Erythroblast (primary cell): ENCODE data around the gene CAMKK1.

Source experiments
- DNase-seq, 2 experiments: peaks; one replicate each; lab custom pipeline; 2025; lab: John Stamatoyannopoulos, UW
- GATA1 ChIP-seq: IDR thresholded peaks from 2 replicates; pipeline ENCODE4 v1.6.1; 2011; ENCODE audit warnings: low read depth, mild to moderate bottlenecking, control low read depth, low read length, moderate library complexity
- POLR2A ChIP-seq: IDR thresholded peaks from 2 replicates; pipeline ENCODE4 v1.6.1; 2011; ENCODE audit warnings: mild to moderate bottlenecking, low read length

Gene CAMKK1

DNA sequence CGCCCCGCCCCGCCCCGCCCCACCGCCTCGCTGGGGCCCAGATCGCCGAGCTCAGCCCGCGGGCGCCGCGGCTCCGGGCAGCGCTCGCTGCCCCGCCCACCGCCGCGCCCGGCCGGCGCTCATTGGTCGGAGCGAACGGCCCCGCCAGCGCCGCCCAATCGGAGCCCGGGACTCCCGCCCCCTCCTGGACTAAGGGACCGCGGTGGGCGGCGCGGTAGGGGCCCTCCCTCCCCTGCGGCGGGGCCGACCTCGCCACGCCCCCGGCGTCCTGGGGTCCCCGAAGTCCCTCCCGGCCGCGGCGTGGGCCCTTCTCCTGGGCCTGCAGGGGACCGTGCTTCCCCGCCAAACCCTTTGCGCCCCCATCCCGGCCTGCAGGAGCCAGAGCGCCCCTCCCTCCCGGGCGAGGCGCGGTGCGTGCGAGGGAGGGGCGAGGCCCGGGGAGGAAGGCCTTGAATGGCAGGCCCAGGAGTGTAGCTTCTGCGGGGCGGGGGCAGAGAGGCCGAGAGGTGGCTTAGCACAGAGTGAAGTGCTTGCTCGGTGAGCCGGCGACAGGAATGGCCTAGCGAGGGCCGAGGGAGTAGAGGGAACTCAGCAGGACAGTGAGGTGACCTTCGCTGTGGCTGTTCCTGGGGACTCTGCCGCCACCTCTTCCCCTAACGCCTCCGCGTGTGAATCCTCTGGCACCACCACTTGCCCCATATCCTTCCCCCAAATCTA lies at the start of gene CAMKK1:
TSS of gene CAMKK1 (minus strand) at position 51 of the 717 bp plus-strand sequence. CDS start 7,366 bp downstream, outside the sequence.
- peak; percentile 87 to 92 for DNase-seq
- no peak for TF ChIP-seq POLR2A
- no peak for TF ChIP-seq GATA1

DNA sequence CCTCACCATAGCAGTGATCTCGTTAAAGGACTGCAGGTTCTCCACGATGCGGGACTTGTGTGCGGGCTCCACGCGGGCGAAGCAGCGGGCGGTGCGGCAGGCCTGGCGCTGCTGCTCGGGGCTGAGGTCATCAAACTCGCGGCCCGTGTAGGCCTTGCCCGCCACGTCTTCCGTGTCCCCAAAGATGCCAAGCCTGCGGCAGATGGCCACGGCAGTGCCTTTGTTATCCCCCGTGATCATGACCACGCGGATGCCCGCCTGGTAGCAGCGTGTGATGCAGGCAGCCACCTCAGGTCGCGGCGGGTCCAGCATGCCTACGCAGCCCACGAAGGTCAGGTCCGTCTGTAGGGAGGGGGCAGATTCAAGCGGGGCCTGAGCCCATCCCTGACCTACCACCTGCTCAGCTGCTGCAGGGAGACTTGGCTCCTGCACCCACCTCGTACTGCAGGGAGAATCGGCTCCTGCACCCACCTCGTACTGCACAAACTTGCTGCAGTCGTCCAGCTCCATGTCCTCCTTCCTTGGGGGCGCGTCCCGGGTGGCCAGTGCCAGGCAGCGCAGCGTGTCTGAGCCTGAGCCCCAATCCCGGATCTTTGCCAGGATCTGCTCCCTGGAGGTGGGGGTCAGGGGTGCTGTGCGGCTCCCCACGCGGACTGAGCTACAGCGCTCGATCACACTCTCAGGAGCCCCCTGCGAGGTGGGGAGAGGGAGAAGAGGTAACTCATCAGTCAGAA lies 48.3 kb upstream of the CAMKK1 start:
- DNase-seq = no peak
- no peak for TF ChIP-seq POLR2A
- no peak for TF ChIP-seq GATA1

DNA sequence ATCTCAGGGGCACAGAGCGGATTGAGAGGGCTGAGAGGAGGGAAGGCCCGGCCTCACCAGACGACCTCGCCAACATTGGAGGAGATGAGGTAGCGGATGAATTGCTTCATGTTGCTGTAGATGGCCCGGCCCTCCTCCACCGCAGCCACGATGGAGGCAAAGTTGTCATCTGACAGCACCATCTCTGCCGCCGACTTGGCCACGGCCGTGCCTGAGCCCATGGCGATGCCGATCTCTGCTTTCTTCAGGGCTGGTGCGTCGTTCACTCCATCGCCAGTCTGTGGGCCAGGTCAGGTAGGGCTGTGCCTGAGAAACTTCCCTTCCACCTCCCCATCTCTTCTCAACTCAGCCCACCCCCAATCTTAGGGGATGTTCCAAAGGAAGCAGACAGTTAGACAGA lies 44.5 kb upstream of the CAMKK1 start:
- no peak for TF ChIP-seq GATA1
- TF ChIP-seq POLR2A = no peak

DNA sequence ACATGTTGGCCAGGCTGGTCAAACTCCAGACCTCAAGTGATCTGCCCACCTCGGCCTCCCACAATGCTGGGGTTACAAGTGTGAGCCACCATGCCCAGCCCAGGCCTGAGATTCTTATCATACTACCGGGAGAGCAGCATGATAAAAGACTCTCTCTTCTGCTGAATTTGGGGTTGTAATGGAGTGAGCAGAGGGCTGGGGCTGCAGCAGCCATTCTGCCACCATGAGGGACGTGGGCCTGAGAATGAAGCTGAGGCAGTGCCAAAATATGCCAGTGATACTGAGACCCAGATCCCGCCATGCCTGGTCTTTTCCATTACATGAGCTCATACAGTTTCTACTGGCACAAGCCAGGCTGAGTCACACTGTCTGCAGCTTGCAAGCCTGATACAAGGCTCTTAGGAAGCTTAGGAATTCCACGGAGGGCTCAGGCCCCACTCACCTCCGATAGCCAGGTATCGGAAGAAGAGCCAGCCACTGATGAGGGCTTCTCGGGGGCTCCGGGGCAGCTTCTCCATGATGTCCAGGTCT lies 43.0 kb upstream of the CAMKK1 start:
- TF ChIP-seq GATA1 (no peak), POLR2A (no peak)
- DNase-seq = no peak

More for the DNA sequence above, 44.5 kb upstream of the CAMKK1 start:
- DNase-seq = no peak

DNA sequence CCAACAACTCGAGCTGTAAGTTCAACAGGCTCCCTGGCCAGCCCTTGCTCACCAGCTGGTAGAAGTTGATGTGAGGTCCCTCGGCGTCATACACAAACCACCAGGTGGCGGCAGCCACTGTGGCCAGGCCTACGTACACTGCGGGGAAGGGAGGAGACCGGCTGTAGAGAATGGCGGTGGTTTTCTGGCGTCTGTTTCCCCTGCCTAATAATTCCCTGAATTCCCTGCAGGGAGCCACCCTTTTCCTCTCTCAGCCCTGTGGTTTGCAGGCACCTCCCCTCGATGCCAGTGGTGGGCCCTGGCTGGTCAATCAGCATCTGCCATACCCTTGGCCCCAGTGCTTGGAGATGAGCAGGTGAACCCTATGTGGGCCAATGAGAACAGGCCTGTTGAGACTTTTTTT lies 42.3 kb upstream of the CAMKK1 start:
- DNase-seq = peak; percentile 65 to 66
- TF ChIP-seq GATA1 (no peak), POLR2A (no peak)

DNA sequence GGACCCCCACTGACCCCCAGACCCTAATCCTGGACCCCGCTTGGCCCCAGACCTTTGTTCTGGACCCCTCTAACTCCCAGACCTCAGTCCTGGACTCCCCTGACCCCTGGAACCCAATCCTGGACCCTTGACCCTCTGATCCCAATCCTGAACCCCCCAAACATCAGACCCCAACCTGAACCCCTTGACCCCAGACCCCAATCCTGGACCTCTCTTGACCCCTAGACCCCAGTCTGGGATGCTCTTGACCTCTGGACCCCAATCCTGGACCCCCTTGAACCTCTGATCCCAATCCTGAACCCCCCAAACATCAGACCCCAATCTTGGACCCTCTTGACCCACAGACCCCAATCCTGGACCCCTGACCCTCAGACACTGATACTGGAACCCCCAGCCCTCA lies 36.9 kb upstream of the CAMKK1 start:
- DNase-seq = no peak
- TF ChIP-seq GATA1 = no peak
- TF ChIP-seq POLR2A = no peak

DNA sequence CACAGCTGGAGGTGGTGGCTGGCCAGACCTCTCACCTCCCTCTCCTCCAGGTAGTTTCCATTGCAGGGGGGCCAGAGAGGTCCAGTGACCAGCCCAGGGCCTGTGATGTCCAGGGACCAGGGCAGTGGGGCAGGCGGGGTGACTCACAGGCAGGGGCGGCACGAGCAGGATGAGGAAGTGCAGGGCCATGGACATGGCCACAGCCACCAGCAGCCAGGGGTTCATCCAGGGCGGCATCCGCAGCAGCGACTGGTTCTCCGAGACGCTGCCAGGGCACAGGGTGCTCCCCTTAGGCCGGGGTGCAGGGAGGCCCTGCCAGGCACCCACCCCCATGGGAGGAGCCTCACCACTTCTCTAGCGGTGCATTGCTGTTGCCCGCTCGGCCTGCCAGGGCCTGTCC lies 36.3 kb upstream of the CAMKK1 start:
- no peak for DNase-seq
- TF ChIP-seq GATA1 (no peak), POLR2A (no peak)

DNA sequence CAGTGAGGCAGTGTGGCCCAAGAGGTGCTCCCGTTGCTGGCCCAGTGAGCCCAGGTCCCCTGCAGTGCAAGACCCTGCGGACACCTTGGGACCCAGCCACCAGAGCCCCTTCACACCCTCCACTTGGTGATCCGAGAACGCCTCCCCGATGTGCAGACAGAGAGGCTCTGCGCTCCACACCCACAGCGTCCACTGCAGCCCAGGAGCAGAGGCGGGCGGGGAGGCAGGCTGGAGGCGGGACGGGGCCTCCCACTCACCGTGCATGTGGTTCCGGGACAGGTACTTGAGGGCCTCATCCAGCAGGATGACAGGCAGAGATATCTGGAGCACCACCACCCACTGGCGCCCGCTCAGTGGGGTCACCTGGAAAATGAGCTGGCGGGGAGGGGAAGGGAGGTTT lies 35.6 kb upstream of the CAMKK1 start:
- TF ChIP-seq GATA1 (no peak), POLR2A (no peak)
- DNase-seq = no peak

DNA sequence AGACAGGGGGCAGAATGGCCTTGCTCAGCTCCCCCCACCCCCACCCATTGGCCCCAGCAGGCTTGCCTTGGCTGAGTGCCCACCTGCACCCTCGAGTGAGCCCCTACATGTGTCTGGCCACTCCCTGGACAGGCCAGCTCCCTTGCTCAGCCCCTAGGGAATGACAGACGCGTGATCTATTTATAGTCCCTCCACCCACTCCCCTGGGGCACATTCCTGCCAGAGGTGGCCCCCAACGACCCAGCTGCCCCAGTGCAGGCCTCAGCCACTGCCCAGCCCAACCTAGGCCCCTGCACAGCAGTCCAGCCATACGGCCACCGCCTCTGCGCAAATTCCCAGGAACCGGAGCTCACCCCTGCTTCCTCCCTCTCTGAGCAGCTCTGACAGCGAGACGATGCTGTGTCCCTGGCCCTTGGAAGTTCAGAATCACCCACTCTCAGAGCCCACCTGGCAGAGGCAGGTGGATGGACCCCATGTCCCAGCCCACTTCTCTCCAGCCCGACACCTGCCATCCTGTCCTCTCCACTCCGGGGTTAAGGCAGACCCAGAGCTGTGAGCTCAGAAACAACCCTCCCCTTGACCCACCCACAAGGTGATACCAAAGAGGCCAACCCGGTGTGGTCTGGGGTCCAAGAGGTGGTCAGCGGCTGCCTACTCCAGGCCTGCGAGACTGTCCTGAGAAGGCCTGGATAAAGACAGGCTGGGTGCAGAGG lies 34.9 kb upstream of the CAMKK1 start:
- TF ChIP-seq POLR2A (no peak), GATA1 (no peak)
- DNase-seq = no peak

DNA sequence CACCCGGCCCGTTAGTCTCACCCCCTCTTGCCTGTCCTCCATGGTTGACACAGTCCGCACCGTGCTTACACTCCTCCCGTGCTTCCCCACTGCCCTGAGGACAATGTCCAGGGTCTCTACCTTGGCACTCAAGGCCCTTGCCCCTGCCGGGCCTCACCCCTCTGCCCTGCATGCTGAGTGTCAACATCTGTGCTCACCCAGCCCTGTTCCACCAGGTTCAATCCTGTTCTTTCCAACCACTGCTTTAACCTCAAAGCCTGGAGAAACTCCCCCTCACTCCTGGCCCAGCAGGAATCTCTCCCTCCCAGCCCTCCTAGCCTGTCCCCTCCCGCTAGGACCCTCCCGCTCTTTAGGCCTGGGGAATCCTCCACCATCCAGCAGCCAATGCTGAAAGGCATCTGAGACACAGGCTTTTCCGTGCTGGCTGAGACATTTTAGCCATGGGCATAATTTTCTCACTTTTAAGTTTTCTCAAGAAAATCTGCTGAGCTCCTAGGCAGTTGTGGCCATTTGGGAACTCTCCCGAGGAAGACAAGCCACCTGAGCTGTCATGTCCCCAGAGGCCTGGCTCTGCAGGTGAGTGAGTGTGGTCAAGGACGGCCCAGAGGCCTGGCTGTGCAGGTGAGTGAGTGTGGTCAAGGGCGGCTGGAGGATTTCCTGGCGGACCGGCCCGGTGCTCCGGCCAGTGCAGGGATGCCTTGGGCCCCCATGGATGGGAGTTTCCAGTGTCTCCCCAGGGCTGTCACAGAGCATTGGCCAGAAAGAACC lies 34.2 kb upstream of the CAMKK1 start:
- TF ChIP-seq POLR2A = no peak
- TF ChIP-seq GATA1 = no peak
- DNase-seq = no peak

DNA sequence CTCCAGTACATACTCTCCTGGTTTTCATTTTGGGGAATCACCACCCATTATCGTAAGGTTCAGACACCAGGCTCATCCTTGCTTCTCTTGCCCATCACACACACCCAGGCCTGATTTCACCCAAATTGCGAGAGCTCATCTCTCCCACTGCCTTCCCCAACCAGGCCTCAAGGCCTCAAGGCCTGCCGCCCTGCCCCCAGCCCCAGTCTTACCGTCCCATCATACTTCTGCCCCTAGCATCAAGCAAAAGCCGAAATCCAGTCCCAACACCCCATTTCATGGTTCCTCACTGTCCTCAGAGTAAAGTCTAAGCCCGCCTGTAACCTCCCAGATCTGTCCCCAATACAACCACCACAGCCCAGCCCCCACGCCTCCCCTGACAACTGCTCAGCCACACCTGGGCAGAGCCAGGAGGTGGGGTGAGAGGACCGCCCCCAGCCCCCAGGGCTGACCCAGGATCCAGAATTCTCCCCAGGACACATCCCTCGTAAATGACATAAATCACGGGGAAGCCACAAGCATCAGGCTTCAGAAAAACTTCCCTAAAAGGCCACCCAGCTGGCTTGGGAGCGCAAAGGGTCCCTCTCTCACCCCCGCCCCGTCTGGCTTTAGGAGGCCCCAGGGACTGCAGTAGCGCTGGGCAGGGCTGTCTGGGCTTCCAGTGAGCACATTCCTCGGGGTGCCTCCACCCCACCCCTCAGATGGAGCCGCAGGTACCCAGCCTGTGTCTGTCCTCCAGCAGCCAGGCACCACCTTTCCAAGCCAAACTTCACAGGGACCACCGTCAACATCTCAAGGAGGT lies 33.0 kb upstream of the CAMKK1 start:
- no peak for DNase-seq
- TF ChIP-seq POLR2A = no peak
- TF ChIP-seq GATA1 = no peak
